Activated CD4-positive, alpha-beta T cell treated with anti-CD3 and anti-CD28 coated beads, Interleukin-2, Interleukin-4, amounts not matched to agents 100 ng/mL and 50 ng/mL, durations not matched to agents 16 hours and 8 hours (primary cell): ENCODE measurements around the gene PYGO2.

Experiments
- DNase-seq: peaks from one replicate; pipeline ENCODE4 v3.0.0-alpha.2; 2020; ENCODE audit warnings: low spot score

The PYGO2 gene, protein sequence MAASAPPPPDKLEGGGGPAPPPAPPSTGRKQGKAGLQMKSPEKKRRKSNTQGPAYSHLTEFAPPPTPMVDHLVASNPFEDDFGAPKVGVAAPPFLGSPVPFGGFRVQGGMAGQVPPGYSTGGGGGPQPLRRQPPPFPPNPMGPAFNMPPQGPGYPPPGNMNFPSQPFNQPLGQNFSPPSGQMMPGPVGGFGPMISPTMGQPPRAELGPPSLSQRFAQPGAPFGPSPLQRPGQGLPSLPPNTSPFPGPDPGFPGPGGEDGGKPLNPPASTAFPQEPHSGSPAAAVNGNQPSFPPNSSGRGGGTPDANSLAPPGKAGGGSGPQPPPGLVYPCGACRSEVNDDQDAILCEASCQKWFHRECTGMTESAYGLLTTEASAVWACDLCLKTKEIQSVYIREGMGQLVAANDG

DNA sequence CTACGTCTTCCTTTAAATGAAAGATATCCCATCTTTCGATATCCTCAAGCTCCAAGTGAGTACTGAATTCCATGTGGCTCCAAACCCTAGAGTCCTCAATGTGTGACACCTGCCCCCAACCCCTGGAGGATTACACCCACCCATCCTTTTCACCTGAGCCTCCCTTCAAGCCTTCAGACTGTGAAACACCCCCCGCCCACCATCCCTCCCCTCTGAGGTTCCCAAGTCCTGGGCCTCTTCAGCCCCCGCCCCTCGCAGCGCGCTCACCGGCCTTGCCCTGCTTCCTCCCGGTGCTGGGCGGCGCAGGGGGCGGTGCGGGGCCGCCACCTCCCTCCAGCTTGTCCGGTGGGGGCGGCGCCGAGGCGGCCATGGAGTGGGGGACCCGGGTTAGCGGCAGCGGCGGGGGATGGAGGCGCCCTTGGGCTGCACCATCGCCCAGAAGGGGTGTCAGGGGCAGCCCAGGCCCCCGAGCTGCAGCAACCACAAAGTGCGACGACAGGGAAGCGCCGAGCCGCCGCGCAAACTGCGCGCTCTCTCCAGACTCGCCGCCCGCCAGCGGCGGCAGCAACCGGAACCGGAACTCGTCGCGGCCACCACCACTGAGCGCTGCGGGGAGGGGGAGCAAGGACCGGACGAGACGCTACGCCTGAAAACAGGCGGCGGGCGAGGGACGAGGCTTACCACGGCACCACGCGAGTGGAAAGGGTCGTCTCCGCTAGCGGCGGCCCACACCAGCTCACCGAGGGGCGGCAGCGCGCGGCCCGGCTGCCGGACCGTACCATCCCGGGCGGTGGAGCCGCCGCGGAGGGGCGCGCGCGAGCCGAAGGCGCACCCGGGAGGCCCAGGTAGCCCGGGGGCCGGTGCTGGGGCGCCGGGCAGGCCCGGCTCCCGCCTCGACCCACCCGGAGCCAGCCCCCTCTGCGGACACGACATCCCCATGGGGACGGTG, at the start of gene PYGO2:
Gene PYGO2 (minus strand): TSS at position 576 of the 949 bp plus-strand sequence. CDS start 206 bp downstream, at position 370.
- DNase-seq = peak; percentile 83

DNA sequence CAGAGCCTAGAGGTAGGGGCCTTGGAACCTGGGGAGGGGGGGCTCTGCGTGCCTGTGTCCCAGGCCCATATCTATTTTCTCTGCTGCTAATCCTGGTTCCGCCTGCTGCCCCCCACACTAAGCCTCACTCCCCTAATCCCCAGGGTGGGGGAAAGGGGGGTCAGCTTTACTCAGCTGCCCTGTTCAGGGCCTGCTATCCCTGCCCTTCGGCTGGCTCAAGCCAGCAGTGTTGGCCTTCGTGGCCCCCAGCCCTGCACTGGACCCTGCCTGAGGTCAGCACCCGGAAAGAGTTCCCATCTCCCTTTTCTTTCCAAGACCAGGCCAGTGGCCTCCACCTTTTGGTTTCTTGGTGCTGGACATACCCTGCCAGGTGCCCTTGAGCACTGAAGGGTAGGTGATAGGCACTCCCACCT, 49.4 kb upstream of the PYGO2 start:
- DNase-seq = no peak

DNA sequence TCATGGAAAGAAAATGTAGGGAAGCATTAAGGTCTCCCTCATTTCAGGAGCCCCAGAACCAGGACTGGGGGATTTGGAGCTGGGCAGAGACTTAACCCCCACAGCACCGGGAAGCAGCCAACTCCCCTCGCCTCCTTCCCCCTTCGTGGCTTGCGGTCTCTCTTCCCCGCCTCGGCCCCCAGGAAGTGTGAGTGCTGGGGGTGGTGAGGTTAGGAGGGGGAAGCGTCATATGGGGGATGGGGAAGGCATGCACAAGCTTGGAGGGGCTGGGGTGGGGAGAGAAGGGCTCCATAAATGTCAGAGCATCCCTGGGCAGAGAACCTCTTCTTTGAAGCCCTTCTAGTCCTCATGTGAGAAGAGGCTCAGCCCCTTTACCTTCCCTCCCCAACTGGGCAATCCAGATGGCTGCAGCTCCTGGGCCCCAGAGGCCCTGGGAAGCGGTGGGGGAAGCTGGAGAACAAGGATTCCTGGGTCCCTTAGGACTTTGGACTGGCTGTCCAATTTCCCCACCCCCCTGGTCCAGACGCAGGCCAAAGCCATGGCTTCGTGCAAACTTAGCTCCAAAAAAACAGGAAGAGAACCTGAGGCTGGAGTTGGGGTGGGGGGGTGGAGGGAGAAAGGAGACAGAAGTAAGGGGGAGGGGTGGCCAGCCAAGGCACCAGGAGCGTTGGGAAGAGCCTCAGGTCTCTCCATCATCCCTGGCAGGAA, 48.8 kb upstream of the PYGO2 start:
- peak; percentile 61 for DNase-seq

DNA sequence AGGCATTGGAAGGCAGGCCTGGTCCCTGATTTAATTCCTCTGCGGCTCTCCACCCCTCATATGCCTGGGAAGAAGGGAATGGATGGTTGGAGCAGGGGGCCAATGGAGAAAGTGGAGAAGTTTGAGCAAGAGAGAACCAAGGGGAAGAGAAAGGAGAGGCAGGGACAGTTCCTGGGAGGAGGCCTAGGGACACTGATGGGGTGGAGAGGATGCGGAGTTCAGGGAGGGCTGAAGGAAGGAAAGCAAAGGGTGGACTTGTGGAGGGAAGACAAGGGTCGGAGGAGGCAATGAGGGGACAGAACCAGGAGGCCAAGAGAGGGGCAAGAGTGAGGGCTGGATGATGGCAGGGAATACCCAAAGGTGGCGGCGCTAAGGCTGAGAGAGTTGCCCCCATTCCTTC, 48.2 kb upstream of the PYGO2 start:
- DNase-seq = no peak

DNA sequence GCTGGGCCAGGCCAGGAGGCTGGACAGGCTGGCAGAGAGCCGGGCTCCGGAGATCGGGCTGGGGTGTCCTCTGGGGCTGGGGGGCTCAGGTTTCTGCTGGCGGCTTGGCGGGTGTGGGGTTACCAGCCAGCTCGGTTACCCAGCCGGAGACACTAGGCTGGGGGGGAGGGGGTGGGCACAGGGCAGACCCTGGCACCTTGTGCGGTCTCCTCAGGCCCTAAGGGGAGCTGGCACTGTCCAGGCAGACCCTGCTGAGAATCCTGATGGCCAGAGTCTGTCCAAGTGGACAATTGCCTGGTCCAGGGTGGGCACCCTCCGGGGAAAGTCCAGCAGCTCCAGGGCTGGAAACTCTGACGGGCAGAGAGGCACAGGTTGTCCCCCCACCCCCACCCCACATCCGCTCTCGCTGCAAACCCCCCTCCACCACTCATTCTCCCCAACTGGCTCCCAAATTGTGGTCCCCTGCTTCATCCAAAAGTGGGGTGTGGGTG, 47.7 kb upstream of the PYGO2 start:
- no peak for DNase-seq

DNA sequence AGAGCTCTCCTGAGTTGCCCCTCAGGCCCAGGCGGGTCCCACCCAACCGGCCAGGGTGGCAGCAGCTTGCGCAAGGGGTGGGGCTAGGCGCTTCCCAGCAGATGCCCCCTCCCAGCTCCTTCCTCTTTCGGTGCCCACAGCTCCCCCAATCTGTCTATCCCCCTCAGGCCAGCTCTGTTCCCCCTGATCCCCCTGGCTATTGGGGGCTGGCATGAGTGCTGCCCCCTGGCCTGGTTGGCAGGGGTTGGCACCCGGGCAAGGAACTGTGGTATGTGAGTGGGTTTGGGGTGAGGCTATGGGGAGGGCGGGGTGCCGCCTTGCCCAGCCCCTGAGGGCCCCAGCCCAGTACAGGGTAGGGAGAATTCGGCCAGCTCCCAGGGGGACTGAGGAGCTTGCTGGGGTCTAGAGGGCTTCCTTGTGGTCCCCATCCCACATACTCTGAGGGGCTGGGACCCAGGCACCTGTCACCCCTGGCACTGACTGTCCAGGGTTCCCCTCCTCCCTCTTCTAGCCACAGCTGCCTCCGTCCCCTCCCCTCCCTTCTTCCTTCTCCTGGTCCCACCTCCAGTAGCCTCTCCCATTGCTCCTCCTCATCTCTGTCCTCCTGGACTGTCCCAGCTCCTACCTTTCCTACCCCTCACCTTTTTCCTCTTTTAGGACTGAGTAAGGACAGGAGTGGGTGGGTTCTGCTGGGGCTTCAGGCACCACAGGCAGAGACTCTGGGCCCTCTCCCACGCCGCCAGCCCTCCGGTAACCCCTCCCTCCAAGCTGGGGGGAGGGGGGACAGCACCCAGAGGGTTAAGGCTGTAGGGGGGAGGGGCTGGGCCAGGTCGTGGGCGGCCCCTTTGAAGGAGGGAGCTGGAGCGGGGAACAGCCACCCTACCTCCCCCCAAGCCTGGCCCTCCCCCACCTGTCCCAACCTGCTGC, 46.7 kb upstream of the PYGO2 start:
- DNase-seq = peak; percentile 79

DNA sequence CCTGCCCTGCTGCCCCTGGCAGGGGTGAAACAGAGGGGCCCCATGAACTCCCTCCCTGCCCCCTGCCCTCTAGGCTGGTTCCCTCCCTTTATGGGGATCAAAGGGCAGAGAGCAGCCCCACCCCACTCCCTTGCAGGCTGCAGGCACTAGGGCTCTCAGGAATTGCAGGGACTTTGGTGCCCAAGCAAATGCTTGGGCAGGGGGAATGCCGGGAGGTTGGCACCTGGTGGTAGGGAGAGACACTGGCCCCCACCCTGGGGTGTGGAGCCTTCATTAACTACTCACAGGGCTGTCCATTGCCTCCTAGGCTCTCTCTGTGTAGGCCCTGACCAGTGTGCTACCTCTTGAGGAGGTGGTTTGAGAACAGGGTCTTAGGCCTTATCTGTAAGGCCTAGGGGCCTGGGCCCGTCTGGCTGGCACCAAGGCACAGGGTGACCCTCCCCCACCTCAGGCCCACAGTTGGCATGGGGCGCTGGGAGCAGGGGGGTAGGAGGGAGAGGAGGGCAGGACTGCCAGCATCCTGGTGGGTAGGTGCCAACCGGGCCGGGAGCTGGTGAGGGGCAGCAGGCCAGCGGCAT, 45.8 kb upstream of the PYGO2 start:
- DNase-seq = no peak

DNA sequence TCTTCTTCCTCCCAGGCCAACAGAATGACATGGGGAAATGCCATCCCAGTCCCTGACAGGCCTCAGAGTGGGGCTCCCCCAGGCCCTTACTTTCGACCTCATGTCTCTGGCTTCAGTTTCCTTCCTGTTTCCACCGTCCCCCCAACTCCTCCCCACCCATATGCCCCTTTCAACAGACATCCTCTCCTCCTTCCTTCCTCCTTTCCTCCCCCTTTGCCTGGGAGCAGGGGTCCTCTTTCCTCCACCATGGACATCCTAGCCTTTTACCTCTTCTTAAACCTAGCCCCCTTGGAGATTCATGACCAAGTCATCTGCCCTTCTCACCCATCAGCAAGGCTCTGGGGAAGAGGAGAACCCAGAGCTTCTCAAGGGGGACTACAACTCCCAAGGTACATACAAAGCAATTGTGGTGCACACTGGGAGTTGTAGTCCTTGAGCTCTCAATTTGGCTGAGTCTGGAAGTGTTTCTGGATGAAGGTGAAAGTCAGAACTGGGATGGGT, 45.1 kb upstream of the PYGO2 start:
- DNase-seq = peak; percentile 79

DNA sequence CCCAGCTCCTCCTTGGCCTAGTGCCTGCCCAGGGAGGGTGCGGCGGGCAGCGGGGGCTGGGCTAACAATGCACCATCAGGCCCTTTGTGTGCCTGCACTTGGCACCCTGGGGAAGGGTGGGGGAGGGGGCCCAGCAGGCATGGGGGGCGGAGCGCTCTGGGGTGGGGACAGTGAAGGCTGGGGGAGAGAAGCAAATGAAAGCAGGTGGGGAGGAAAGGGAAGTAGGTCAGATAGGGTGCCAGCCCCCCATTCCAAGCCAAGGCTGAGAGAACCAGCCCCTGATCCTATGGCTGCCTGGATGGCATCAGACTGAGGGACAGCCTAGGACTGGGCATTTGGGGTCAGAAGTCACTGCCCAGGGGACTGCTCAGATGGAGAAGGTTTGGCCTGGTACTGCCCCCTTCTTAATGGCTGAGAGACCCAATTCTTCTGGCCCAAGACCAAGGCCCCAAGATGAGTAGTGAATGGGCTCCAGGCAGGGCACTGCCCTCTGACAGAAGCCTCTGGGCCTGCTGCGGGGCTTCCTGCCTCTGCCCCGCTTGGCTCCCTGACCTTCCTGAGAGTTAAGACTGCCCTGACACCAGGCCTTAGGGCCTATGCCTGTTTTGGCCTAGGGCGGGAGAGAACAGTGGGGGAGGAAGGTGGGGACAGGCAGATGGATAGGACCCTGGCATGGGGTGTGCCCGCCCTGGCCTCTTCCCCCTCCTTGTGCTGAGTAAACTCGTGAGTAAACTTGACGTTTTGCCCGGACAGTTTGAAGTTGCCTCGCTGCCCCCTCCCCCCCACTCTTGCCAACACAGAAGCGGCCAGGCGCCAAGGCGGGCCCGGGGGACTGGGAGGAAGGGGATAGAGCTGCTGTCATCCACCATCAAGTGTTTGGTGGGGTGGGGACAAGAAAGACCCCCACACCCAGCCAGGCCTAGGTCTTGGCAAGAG, 43.8 kb upstream of the PYGO2 start:
- DNase-seq = no peak

DNA sequence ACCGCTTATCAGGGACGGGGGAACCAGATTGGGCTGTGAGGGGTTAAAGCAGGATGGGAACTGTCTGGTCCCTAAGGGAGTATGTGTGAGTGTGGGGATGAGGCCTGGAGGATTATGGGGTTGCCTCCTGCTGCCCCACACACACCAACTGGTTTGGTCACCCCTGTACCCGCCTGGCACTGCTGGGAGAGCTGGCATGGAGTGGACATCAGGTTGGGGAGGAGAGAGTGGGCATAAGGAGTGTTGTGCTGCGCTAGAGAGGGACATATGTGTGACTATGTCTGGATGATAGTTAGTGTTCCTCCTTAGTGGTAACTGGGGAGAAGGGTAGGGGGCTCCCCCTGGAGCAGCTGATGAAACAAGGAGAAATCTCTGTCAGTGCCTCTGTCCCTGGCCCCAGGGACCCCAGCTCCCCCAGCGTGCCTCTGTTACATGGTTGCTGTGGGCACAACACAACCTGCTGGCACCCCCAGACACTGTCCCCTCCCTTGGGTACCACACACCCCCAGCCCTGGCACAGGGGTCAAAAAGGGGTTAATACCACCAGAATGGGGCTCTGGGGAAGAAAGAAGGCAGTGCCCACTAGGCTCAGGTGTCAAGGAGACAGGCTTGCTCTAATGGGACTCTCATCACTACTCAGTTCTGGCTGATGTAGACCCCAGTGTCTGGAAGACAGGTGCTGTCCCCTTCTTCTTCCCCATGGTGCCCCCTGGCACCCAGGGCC, 42.9 kb upstream of the PYGO2 start:
- no peak for DNase-seq

DNA sequence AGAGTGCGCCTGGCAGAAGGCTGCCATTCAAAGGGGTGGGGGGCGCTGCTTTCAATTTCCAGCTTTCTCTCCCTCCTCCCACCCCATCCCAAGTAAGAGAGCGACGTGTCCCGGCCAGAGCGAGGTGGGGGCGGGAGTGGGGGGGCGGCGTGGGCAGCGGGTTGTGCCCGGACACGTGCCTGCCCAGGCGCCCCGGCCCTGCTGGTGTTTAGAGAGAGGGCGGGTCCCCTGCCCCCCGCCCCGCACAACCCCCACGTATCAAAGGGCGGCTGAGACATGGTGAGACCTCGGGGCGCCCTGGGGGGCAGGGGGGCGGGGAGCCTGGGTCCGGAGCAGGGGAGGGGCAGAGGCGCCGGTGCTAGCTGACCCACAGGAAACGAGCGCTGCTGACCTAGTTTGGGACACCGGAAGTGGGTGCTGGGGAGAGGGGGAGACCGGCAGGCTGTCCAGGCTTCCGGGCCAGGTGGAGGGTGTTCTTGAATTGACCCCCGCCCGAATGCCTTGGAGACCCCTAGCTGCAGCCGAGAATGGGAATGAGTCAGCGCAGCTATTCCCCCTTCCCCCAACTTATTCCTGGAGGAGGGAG, 42.3 kb upstream of the PYGO2 start:
- no peak for DNase-seq

DNA sequence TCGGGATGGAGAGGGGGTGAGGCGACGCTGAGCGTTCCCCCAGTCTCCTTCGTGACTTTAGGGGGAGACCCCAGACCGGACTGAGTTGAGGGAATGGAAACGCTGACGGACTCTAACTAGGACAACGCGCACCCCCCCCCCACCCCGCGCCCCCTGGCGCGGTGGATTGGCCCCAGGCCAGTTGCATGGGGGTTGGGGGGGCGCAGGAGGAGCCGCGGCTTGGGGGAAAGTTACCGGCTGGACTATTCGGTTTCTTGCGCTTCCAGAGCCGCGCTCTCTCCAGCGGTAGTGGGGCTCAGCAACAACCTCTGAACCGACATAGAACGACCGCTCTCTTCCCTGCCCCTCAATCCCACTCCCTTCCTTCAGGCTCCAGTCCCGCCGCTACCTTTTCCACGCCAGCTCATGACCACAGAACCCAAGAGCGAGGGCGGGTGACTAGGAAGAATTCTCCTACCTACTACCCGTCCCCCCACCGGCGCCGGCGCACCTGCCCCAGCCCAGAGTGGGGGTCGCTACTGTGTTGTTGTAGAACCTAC, 41.7 kb upstream of the PYGO2 start:
- DNase-seq = no peak

DNA sequence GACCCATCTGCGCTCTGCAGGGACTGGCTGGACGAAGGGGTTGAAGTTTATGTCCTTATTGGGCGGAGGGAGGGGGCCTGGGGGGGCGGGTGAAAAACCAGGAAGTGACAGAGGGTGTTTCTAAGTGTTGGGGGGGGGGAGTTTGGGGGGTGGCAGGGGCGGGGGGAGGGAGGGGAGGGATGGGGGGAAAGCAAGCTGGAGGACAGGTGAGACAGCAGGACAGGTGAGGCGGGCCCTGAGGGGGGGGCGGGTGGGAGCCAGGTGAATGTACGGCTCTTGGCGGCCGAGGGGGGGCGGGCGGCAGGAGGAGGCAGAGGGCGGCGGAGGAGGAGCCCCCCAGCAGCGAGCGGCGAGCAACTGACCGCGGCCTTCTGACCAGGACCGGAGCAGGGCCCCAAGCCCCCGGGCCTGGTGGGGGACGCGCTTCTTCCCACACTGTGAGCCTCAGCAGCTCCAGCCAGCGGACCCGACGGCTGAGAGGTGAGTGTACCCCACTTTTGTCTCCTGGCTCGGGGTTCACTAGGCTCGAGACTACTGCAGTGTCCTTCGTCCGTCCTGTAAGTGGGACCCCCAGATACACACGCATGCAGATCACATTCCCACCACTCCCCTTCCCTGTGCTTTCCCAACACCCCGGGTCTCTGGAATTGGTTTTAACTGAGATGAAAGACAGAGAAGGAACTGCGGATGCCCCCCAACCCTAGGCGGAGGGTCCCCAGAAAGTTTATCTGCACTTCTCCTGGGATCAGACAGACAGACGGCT, 41.1 kb upstream of the PYGO2 start, which contains the start of gene ZBTB7B:
Gene ZBTB7B (plus strand): TSS at position 339 of the 763 bp plus-strand sequence. CDS start 11,859 bp downstream, outside the sequence.
- no peak for DNase-seq

DNA sequence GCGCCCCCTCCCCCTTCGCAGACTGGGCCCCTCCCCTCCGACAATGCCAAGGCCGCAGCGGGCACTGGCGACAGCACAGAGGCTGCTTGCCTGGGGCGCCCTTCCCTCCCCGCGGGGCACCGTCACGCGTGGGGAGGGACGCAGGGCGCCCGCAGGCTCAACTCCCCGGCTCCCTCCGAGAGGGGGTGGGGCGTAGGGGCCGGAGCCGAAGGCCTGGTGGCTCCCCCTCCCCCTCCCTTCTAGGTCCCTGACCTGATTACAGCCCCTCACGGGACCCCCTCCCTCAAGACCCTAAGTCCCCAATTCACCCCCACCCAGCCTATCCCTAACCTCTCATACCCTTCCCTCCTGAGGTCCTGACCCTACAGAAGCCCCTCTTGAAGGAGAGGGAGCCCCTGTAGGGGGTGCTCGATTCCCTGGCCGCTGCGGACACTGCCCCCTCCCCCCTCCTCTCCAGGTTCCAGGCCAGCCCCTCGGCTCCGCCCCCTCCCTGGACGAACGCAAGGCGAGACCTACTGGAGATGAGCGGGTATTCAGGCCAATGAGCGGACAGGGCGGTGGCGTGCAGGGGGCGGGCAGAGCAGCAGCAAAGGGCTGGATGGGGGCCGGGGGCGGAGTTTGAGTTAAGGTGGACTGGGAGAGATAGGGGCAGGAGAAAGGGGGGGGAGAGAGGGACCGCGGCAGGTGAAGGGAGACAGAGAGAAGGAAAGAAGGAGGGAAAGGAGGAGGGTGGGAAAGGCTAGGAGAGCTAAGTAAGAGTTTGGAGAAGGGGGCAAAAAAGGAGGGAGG, 40.3 kb upstream of the PYGO2 start:
- peak; percentile 99 for DNase-seq

DNA sequence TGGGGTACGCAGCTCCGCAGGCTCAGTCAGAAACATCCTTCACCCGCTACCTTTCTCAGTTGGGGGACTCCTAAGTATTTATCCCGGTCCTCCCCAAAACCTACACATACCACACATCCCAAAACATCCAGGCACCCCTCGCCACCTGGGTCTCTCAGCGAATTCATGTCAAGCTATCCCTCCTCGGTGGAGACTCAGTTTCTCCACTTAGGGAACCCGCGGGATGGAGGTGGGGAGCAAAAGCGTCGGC, 39.8 kb upstream of the PYGO2 start:
- no peak for DNase-seq

DNA sequence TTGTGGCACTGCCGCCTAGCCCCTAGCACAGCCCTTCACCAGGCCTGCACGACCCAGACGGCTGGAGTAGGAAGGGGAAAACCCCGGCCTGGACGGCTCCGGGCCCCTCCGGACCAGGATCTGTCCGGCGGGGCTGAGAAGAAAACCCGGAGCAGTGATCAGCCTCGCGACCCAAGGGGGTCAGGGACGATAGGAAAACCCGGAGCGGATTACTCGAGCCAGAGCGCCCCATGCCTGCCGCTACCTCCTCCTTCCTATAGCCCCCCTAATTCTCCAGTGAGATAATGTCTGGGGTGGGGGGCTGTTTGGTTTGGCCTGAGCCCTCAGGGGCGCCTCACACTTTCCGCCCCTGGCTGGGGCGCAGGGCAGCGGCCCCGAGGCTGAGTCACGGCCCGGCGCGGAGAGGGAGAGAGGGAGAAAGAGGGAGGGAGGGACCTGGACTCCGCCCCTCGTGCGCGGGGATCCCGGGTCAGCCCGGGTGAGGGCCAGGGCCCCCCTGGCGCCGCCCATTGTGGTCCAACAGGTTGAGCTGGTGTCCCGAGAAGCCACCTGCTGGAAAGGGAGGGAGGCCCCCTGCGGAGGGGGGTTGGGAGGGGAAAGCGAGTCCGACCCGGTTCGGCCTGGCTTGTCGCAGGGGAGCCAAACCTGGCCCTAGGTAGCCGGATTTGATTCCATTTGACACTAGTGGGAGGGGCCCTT, 39.3 kb upstream of the PYGO2 start:
- peak; percentile 86 for DNase-seq
